ENCODE results near the gene NAIF1. TPM values are rescaled to one million over a fixed set of nuclear protein-coding genes. Genes with fewer than 3 reads are reported as not detected.

Gene NAIF1
- polyA plus RNA-seq, 2 of the 4 experiments (the other 2 are of a cell fraction): 6.0 to 7.5 TPM

- 0 out of 3 replicates have a peak overlapping the region, but pooled peaks have one; percentile 50 for H3K4me2 ChIP-seq
- FAIRE-seq (no peak), DNase-seq (ENCODE audit: low read depth in 1 of 2, low spot score in 1 of 2) (no peak), ATAC-seq (peak in 1 of 2 experiments; percentile 7; a peak in 1 of 6 replicates)
- 64% methylated on average over 7 of the region's 7 CpGs for WGBS (ENCODE audit: missing lambda C conversion rate)
- peak overlapping the region; percentile 80 to 88; a peak in 5 of 6 replicates for H3K27ac ChIP-seq
- H3K4me1 ChIP-seq: peaks cover 55% of the 10 kb centered on the region
- no peaks in the 10 kb centered on the region for H3K9me3 ChIP-seq
- H3K4me3 ChIP-seq: no peak overlapping the region
- TF ChIP-seq NFE2L2 (conservative IDR thresholded peaks at IDR 0.05; ENCODE audit: low read length) (peak; percentile 48), MAFK (IDR thresholded peaks at IDR 0.05; ENCODE audit: partially characterized antibody) (peak; percentile 52), JUN (IDR thresholded peaks at IDR 0.05) (no peak), CBX2 (IDR thresholded peaks at IDR 0.05; ENCODE audit: borderline replicate concordance, low read depth) (no peak)
- TF ChIP-seq, protein P1, sequence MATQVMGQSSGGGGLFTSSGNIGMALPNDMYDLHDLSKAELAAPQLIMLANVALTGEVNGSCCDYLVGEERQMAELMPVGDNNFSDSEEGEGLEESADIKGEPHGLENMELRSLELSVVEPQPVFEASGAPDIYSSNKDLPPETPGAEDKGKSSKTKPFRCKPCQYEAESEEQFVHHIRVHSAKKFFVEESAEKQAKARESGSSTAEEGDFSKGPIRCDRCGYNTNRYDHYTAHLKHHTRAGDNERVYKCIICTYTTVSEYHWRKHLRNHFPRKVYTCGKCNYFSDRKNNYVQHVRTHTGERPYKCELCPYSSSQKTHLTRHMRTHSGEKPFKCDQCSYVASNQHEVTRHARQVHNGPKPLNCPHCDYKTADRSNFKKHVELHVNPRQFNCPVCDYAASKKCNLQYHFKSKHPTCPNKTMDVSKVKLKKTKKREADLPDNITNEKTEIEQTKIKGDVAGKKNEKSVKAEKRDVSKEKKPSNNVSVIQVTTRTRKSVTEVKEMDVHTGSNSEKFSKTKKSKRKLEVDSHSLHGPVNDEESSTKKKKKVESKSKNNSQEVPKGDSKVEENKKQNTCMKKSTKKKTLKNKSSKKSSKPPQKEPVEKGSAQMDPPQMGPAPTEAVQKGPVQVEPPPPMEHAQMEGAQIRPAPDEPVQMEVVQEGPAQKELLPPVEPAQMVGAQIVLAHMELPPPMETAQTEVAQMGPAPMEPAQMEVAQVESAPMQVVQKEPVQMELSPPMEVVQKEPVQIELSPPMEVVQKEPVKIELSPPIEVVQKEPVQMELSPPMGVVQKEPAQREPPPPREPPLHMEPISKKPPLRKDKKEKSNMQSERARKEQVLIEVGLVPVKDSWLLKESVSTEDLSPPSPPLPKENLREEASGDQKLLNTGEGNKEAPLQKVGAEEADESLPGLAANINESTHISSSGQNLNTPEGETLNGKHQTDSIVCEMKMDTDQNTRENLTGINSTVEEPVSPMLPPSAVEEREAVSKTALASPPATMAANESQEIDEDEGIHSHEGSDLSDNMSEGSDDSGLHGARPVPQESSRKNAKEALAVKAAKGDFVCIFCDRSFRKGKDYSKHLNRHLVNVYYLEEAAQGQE (IDR thresholded peaks at IDR 0.05): no peak
- TF ChIP-seq, protein P2, sequence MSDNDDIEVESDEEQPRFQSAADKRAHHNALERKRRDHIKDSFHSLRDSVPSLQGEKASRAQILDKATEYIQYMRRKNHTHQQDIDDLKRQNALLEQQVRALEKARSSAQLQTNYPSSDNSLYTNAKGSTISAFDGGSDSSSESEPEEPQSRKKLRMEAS (IDR thresholded peaks at IDR 0.05): no peak
- POLR2A ChIA-PET: no interaction called here
- CTCF ChIA-PET: interaction anchor here (0.8 to 3.3 kb wide), 8 partner anchors 12 to 147 kb away, joined by 3 to 22 read pairs (median 4); no protein-coding TSS in a partner anchor
Measured at GRCh38 chr9:128082151-128082550, 15.0 kb upstream of the NAIF1 start.

DNA sequence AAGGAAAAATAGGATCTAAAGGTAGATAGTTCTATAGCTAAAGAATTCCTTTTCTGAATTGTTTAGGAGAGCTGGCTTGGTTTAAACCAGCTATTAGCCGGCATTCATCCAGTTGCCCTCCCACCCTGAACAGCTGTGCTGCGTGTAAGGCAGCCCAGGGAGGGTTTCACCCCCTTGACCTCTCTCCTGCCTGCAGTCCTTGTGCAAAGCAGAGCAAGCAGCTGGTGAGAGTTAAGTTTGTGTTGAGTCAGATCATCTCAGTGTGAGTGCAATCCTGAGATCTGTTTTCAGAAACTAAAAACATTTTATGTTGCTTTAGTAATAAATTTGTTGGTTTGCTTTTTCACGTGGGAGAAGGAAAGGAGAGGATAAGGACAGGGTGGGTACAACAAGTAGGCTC is 13.9 kb upstream of the NAIF1 start:
- Histone ChIP-seq H3K27ac (peak overlapping the region; percentile 80 to 88), H3K4me2 (peak overlapping the region; percentile 50), H3K4me1 (peaks cover 55% of the 10 kb centered on the region), H3K9me3 (no peaks in the 10 kb centered on the region), H3K4me3 (no peak overlapping the region)
- CTCF ChIA-PET: interaction anchor here (0.8 to 3.3 kb wide), 10 partner anchors 10 to 138 kb away, joined by 3 to 22 read pairs (median 3); partner anchors contain the start of genes NAIF1 and SLC25A25
- WGBS (ENCODE audit: missing lambda C conversion rate): 17% methylated on average over 3 of the region's 3 CpGs
- DNase-seq (ENCODE audit: low read depth in 1 of 2, low spot score in 1 of 2) (no peak), FAIRE-seq (no peak), ATAC-seq (peak in 1 of 2 experiments; percentile 24; a peak in 2 of 6 replicates)
- POLR2A ChIA-PET: no interaction called here
- no peak for TF ChIP-seq CHD4 (IDR thresholded peaks at IDR 0.05; ENCODE audit: borderline replicate concordance)

DNA sequence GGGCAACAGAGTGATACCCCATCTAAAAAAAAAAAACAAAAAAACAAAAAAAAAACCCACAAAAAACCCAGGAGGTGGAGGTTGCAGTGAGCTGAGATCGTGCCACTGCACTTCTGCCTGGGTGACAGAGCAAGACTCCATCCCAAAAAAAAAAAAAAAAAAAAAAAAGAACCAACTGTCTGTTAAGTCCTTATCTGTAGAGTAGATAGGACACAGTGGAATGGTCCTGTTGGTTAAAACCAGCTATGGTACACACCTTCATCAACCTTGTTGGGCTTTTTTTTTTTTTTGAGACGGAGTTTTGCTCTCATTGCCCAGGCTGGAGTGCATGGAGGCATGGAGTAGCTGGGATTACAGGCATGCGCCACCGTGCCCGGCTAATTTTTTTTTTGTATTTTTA is 13.1 kb upstream of the NAIF1 start:
- H3K4me2 ChIP-seq: peak overlapping the region; percentile 5; the same call in 1 of the 3 replicates
- 94% methylated on average over 5 of the region's 5 CpGs for WGBS (ENCODE audit: missing lambda C conversion rate)
- no peak overlapping the region for H3K4me3 ChIP-seq
- ChIA-PET POLR2A (interaction anchor here (3.2 kb wide), 1 partner anchor 13 kb away, joined by 15 read pairs; the partner anchor contains the start of genes NAIF1 and SLC25A25), CTCF (interaction anchor here (0.6 to 3.3 kb wide), 11 partner anchors 11 to 137 kb away, joined by 3 to 22 read pairs (median 3); partner anchors contain the start of genes NAIF1 and SLC25A25)
- FAIRE-seq: no peak
- H3K4me1 ChIP-seq: peaks cover 55% of the 10 kb centered on the region
- no peak for ATAC-seq
- no peak for DNase-seq (ENCODE audit: low read depth in 1 of 2, low spot score in 1 of 2)
- no peaks in the 10 kb centered on the region for H3K9me3 ChIP-seq
- peak overlapping the region; percentile 80 to 88 for H3K27ac ChIP-seq
- no peak for TF ChIP-seq ELK1 (IDR thresholded peaks at IDR 0.05; ENCODE audit: low read depth, low read length)
- TF ChIP-seq USF2 (IDR thresholded peaks at IDR 0.05): no peak
- TF ChIP-seq ZFP36 (IDR thresholded peaks at IDR 0.05; ENCODE audit: borderline replicate concordance, partially characterized antibody): no peak
- TF ChIP-seq RNF2 (IDR thresholded peaks at IDR 0.05; ENCODE audit: borderline replicate concordance, low read depth): no peak
- no peak for TF ChIP-seq POLR2AphosphoS2 (conservative IDR thresholded peaks at IDR 0.05; ENCODE audit: low read length)
- TF ChIP-seq JUNB (IDR thresholded peaks at IDR 0.05): no peak
- TF ChIP-seq MAZ (IDR thresholded peaks at IDR 0.05; ENCODE audit: borderline replicate concordance, low read depth, low read length): no peak
- TF ChIP-seq, protein P3, sequence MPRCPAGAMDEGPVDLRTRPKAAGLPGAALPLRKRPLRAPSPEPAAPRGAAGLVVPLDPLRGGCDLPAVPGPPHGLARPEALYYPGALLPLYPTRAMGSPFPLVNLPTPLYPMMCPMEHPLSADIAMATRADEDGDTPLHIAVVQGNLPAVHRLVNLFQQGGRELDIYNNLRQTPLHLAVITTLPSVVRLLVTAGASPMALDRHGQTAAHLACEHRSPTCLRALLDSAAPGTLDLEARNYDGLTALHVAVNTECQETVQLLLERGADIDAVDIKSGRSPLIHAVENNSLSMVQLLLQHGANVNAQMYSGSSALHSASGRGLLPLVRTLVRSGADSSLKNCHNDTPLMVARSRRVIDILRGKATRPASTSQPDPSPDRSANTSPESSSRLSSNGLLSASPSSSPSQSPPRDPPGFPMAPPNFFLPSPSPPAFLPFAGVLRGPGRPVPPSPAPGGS (IDR thresholded peaks at IDR 0.05): no peak
- no peak for TF ChIP-seq KDM5A (IDR thresholded peaks at IDR 0.05)
- no peak for TF ChIP-seq FOSB (CRISPR knock-in tag; IDR thresholded peaks at IDR 0.05)
- no peak for TF ChIP-seq RCOR1 (IDR thresholded peaks at IDR 0.05; ENCODE audit: low read depth, low read length)
- TF ChIP-seq ZSCAN20 (CRISPR knock-in tag; IDR thresholded peaks at IDR 0.05): no peak
- TF ChIP-seq JUN (IDR thresholded peaks at IDR 0.05): no peak
- TF ChIP-seq KDM1A (IDR thresholded peaks at IDR 0.05; ENCODE audit: low read depth): no peak
- TF ChIP-seq ESRRA (IDR thresholded peaks at IDR 0.05; ENCODE audit: borderline replicate concordance, low read length): no peak
- TF ChIP-seq FOSL2 (IDR thresholded peaks at IDR 0.05): no peak
- no peak for TF ChIP-seq FOSL2 (CRISPR knock-in tag; IDR thresholded peaks at IDR 0.05)
- TF ChIP-seq, protein P4, sequence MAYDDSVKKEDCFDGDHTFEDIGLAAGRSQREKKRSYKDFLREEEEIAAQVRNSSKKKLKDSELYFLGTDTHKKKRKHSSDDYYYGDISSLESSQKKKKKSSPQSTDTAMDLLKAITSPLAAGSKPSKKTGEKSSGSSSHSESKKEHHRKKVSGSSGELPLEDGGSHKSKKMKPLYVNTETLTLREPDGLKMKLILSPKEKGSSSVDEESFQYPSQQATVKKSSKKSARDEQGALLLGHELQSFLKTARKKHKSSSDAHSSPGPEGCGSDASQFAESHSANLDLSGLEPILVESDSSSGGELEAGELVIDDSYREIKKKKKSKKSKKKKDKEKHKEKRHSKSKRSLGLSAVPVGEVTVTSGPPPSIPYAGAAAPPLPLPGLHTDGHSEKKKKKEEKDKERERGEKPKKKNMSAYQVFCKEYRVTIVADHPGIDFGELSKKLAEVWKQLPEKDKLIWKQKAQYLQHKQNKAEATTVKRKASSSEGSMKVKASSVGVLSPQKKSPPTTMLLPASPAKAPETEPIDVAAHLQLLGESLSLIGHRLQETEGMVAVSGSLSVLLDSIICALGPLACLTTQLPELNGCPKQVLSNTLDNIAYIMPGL (CRISPR knock-in tag; IDR thresholded peaks at IDR 0.05; ENCODE audit: borderline replicate concordance): no peak
- no peak for TF ChIP-seq HEYL (CRISPR knock-in tag; IDR thresholded peaks at IDR 0.05)

Data from A549 (cell line).